GM19397 (cell line): ENCODE results near the gene ALPL.

Experiments
- ATAC-seq: cut with Tn5 transposase; IDR thresholded peaks from one replicate; pipeline ENCODE4 v1.9.1; 2021; ENCODE audit warnings: mild to moderate bottlenecking, moderate library complexity; ENCODE audit not compliant: unreplicated experiment

The ALPL gene

GRCh38 chr1:21526441-21526840 lies 17.2 kb downstream of the ALPL start:
- ATAC-seq = no peak

DNA sequence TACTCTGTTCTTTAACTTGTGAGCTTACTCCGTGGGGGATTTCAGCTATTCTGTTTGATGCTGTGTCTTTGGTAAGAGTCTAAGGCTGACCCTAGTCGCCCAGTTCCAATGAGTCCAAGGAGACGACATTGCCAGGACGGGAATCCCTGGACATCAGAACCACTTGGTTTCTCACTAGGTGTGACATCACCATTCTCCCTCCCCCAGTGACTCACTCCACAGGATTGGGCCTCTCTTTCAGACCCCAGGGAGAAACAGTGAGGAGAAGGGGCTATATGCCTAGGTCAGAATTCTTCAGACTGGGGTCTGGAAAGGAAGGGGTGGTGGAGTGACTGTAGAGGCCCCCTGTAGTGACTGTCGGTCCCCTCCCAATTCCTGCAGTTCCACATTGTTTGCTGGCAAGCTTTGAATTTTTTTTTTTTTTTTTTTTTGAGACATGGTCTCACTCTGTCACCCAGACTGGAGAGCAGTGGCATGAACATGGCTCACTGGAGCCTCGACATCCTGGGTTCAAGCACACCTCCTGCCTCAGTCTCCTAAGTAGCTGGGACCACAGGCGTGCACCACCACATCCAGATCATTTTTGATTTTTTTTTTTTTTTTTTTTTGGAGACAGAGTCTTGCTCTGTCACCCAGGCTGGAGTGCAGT lies 21.3 kb downstream of the ALPL start:
- no peak for ATAC-seq

DNA sequence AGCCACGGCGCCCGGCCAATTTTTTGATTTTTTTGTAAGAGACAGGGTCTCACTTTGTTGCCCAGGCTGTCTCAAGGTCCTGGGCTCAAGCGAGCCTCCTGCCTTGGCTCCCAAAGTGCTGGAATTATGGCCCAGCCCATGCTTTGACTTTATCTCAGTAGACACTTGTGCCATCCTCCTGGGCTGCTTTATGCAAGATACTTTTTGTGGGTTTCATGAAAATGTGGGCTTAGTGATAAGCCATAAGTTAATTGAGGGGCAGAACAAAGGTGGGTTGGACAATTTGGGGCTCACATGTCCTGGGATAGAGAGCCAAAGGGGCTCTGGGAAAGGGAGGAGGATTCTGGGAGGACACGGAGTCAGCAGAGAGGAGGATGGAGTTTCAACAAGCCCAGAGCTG lies 22.0 kb downstream of the ALPL start:
- no peak for ATAC-seq

DNA sequence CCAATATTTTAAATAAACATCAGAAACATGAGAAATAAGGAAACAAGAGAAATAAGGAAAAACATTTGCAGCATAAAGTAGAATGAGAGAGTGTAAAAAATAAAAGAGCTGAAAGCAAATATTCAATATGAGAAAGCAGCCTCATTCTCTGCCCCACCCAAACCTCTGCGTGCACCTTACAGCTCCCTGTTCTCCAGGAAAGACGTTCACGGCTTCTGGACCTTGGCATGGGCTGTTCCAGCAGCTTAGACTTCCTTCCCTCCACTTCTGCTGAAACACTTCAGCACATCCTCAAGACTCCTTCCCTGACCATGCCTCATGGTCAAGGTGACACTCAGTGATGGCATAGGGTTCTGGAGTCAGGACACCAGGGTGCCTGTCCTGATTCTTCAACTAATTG lies 23.3 kb downstream of the ALPL start:
- ATAC-seq = no peak

DNA sequence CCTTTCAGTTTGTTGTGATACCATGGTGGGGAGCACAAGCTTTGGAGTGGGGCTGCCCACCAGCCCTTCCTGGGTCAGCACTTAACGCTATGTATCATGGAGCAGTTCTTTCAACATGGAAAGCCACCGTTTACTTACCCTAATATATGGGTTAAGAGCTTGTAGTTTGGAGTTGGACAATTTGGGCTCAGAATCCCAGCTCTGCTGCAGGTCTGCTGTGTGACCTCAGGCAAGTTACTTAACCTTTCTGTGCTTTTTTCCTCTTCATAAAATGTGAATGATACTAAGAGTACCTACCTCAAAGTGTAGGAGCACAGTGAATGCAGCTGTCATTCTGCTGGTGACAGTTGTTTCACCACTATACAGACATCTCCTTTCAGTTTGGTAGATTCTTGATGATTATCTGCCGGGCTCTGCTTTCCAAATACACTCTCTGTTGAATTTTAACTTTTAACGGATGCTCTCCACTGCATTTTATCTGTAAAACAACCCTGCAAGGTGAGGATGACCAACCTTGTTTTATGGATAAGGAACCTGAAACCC lies 23.8 kb downstream of the ALPL start:
- ATAC-seq = no peak

DNA sequence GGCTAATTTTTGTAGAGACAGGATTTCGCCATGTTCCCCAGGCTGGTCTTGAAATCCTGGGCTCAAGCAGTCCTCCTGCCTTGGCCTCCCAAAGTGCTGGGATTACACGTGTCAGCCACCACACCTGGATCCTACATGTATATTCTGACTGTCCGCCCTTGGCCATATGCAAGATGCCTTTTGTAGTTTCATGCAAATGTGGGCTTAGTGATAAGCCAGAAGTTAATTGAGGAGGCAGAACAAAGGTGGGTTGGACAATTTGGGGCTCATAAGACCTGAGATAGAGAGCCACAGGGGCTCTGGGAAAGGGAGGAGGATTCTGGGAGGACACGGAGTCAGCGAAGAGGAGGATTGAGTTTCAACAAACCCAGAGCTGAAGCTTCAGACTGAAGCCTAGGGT lies 24.9 kb downstream of the ALPL start:
- no peak for ATAC-seq

- ATAC-seq = no peak
Observed at GRCh38 chr1:21534674-21535378, 25.6 kb downstream of the ALPL start.

DNA sequence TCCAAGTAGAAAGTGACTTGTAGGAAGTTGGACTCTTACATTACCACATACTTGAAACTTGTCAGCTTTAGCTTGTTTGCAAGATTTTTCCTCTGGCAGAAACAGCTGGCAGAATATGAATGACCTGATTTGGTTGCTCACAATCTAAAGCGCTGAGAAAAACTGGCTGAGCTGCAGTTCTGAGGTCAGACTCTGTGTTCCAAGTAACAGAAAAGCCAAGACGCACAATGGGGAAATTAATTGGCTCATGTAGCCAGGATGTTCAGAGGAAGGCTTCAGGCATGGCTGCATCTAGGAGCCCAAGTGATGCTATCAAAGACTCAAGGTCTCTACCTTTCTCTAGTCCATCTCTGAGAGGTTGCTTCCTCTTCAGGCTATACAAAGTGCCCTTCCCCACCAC lies 27.0 kb downstream of the ALPL start:
- ATAC-seq = no peak

GRCh38 chr1:21537511-21537931 lies 28.3 kb downstream of the ALPL start:
- no peak for ATAC-seq

- ATAC-seq = no peak
Observed at GRCh38 chr1:21537932-21538630, 28.9 kb downstream of the ALPL start.

DNA sequence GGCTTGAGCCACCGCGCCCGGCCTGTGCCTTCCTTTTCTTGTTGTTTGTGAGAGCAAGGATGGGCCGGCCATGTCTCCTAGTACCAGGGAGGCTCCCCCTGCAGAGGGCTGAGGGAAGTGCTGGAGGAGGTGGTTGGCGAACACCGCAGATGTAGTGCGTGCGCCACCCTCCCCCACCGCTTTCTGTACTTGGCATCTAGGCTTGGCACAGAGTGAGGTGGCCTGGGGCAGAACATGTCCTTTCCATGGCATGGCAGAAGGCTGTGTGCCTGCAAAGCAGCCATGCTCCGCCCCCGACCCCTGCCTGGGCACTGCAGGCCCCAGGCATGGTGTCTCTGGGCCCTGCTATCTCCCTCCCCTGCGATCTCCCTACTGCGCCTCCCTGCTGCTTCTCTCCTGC lies 30.7 kb downstream of the ALPL start:
- ATAC-seq = no peak

DNA sequence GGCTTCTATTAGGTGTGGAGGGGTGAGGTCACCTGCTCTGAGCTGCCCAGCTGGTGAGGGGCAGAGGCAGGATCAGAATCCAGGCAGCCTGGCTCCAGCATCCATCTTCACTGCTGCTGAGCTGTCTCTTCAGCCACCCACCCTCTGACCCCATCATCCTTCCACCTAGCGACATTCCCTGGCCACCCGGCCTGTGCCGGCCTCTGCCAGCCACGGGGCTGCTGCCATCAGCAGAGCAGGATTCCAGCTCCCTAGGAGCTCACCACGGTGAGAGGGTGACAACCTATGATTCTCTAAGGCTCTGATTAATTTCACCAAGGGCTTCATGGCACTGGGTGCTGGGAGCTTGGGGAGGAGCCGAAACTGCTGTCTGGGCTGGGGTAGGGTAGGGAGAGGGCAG lies 32.1 kb downstream of the ALPL start:
- no peak for ATAC-seq

- ATAC-seq = no peak
Observed at GRCh38 chr1:21541835-21542234, 32.6 kb downstream of the ALPL start.

- ATAC-seq = no peak
Observed at GRCh38 chr1:21543598-21543997, 34.4 kb downstream of the ALPL start.

DNA sequence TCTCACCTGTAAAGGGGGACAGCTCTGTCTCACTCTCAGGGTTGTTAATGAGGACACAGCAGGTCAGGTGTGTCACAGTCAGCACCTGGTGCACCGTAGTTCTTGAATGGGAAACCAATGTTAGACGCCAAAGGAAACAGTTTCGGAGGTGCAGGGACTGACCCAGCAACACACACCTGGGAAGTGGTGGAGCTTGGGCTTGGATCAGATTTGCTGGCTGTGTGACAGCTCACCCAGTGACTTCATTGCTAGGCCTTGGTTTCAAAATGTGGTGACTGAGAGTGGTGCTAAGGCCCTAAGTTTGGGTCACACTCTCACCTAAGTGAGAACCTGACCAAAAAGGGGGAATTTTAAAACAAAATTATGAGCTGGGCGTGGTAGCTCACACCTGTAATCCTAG lies 34.9 kb downstream of the ALPL start:
- ATAC-seq = no peak

- no peak for ATAC-seq
Observed at GRCh38 chr1:21546122-21546825, 37.1 kb downstream of the ALPL start.

GRCh38 chr1:21547876-21548275 lies 38.7 kb downstream of the ALPL start:
- no peak for ATAC-seq

DNA sequence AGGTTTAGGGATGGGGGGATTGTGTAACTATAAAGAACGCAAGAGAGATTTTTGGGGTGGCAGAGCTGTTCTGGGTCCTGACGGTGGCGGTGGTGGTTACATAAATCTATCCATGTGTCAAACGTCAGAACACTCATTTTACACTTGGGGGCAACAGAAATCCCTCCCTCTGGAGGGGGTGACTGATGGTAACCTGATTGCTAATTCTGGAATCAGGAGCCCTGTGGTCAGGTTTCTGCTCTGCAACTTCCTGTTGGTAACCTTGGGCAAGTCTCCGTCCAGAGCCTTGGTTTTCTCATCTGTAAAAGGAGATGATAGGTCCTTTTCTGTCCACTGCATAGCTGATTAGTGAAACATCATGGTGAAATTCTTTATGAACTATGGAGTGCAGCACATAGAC lies 40.9 kb downstream of the ALPL start:
- no peak for ATAC-seq

DNA sequence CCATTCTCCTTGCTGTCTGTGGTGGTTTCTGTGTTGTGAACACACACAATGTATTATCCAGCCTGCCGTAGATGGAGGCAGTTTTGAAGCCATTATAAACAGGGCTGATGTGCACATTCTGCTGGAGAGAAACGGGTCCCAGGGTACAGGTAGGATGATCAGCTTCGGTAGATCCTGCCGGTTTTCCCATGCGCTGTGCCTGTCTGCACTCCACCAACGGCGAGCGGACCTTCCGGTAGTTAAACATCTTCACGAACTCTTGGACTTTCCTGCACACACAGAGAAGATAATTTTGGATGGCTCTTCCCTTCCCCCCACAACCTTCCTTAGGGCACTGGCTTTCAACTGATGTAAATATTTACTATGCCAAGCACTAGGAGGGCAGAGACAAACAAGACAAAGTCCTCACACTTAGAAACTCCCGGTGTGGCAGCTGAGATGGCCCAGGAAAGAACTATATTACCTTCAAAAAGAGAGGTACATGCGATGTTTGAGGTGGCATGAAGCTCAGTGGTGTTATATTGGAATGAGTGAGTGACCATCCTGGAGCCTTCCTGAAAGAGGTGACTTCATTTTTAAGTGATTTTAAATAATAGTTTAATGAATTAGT lies 41.7 kb downstream of the ALPL start:
- no peak for ATAC-seq

- no peak for ATAC-seq
Observed at GRCh38 chr1:21552715-21553114, 43.5 kb downstream of the ALPL start.
